ENCODE results near the gene METTL25B.

Gene METTL25B

DNA sequence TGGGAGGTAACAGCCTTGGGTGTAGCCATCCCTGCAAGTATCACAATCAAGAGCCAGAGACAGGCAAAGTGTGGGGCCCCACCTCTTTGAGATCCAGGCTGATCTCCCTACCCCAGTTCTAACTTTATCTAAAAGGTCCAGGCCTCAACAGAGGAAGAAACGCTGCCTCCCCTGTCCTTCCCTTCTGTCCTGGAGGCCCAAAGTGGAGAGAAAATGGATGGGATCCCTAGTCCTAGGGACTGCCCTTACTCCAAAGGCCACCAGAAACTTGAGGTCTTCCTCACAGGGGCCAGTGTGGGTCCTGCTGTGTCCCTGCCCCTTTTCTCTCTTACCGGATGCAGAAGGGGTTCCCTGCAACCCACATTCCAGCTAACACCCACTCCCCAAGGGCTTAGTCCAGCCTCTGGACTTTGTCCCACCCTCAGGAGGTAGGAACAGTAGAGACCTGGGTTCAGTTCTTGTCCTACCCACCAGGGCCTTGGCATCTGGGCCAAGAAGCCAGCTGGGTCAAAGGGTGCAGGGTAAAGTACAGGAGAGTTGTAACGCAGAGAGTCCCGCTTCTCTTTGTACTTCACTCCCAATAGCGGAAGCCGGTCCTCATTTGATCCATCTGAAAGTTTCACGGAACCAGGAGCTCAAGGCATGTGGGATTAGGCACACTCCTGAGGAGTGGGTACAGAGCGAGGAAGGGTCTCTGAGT, 21.3 kb downstream of the METTL25B start:
- H3K79me2 ChIP-seq (ENCODE audit: insufficient read depth, low read length): peaks cover 92% of the 10 kb centered on the region
- peak overlapping the region; percentile 90 for H3K4me3 ChIP-seq (ENCODE audit: low read length, poor library complexity, severe bottlenecking)
- peaks cover 36% of the 10 kb centered on the region for H3K4me1 ChIP-seq (ENCODE audit: insufficient read depth, low read length, poor library complexity, severe bottlenecking)
- H2AFZ ChIP-seq (ENCODE audit: low read length): no peak overlapping the region
- H3K27me3 ChIP-seq (ENCODE audit: insufficient read depth, low read length, poor library complexity, severe bottlenecking): peaks cover 6% of the 10 kb centered on the region
- H3K4me2 ChIP-seq (ENCODE audit: low read depth, low read length, poor library complexity, severe bottlenecking): peak overlapping the region; percentile 99
- no peaks in the 10 kb centered on the region for H3K9me2 ChIP-seq (replicated peaks; ENCODE audit: low read depth, low read length)
- TF ChIP-seq EZH2phosphoT487 (IDR thresholded peaks at IDR 0.05; ENCODE audit: borderline replicate concordance): no peak
- no peak for TF ChIP-seq CTCF (conservative IDR thresholded peaks at IDR 0.05; ENCODE audit: low read length)
- no peaks in the 10 kb centered on the region for H3F3A ChIP-seq (ENCODE audit: low read depth)
- peaks cover 51% of the 10 kb centered on the region for H4K20me1 ChIP-seq (ENCODE audit: insufficient read depth, low read length, poor library complexity, severe bottlenecking)
- no peaks in the 10 kb centered on the region for H3K9me3 ChIP-seq (ENCODE audit: insufficient read depth, low read depth, low read length)
- peaks cover 12% of the 10 kb centered on the region; the same call in 1 of the 2 replicates for H3K36me3 ChIP-seq (ENCODE audit: insufficient read depth, low read length)
- H3K9ac ChIP-seq (ENCODE audit: low read depth, low read length, poor library complexity, severe bottlenecking): peak overlapping the region; percentile 100

GRCh38 chr1:156750191-156750672, 22.0 kb downstream of the METTL25B start:
- H4K20me1 ChIP-seq (ENCODE audit: insufficient read depth, low read length, poor library complexity, severe bottlenecking): peaks cover 45% of the 10 kb centered on the region
- H3K36me3 ChIP-seq (ENCODE audit: insufficient read depth, low read length): peaks cover 5% of the 10 kb centered on the region; the same call in 1 of the 2 replicates
- no peaks in the 10 kb centered on the region for H3K9me2 ChIP-seq (replicated peaks; ENCODE audit: low read depth, low read length)
- no peak for TF ChIP-seq EZH2phosphoT487 (IDR thresholded peaks at IDR 0.05; ENCODE audit: borderline replicate concordance)
- TF ChIP-seq CTCF (conservative IDR thresholded peaks at IDR 0.05; ENCODE audit: low read length): no peak
- H3K4me2 ChIP-seq (ENCODE audit: low read depth, low read length, poor library complexity, severe bottlenecking): peak overlapping the region; percentile 99
- no peaks in the 10 kb centered on the region for H3K9me3 ChIP-seq (ENCODE audit: insufficient read depth, low read depth, low read length)
- peaks cover 85% of the 10 kb centered on the region for H3K79me2 ChIP-seq (ENCODE audit: insufficient read depth, low read length)
- peaks cover 6% of the 10 kb centered on the region for H3K27me3 ChIP-seq (ENCODE audit: insufficient read depth, low read length, poor library complexity, severe bottlenecking)
- peaks cover 39% of the 10 kb centered on the region for H3K4me1 ChIP-seq (ENCODE audit: insufficient read depth, low read length, poor library complexity, severe bottlenecking)
- H3F3A ChIP-seq (ENCODE audit: low read depth): no peaks in the 10 kb centered on the region
- peak overlapping the region; percentile 90 for H3K4me3 ChIP-seq (ENCODE audit: low read length, poor library complexity, severe bottlenecking)
- no peak overlapping the region for H2AFZ ChIP-seq (ENCODE audit: low read length)
- H3K9ac ChIP-seq (ENCODE audit: low read depth, low read length, poor library complexity, severe bottlenecking): peak overlapping the region; percentile 100

DNA sequence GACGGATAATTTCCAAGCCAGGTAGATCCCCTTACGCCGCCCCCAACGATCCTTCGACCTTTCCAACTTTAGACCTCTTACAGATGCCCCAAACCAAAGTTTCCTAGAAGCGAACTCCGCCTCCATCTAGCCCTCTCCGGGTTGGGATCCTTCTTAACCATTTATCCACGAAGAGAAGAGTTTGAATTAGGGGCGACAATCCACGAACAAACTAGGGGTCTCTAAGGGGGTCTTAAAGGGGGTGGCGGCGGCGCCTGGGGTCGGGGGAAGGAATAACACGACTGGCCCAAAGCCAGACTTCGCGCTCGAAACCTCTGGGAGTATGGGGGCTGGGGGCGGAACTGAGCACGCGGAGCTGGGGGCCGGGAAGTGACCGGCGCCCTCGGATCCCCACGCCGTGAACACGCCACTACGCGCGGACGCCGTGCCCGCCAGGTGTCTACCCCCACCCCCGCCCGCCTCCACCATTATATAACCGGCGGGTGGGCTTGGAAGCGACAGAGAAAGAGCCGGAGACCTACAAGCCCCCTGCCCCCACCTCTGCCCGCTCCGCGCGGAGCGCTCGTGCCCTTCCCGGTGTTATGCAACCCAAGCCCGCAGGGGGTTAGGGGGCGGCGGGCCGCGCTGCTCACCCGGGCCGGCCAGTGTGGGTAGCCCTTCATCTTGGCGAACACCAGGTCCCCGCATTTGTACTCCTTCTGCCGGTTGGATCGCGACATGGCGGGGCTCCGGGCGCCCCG, 22.6 kb downstream of the METTL25B start:
- Histone ChIP-seq H3K9me2 (replicated peaks; ENCODE audit: low read depth, low read length) (no peaks in the 10 kb centered on the region), H3K4me1 (ENCODE audit: insufficient read depth, low read length, poor library complexity, severe bottlenecking) (peaks cover 35% of the 10 kb centered on the region), H4K20me1 (ENCODE audit: insufficient read depth, low read length, poor library complexity, severe bottlenecking) (peaks cover 38% of the 10 kb centered on the region), H3K27me3 (ENCODE audit: insufficient read depth, low read length, poor library complexity, severe bottlenecking) (peaks cover 6% of the 10 kb centered on the region), H3K9me3 (ENCODE audit: insufficient read depth, low read depth, low read length) (no peaks in the 10 kb centered on the region), H2AFZ (ENCODE audit: low read length) (no peak overlapping the region), H3F3A (ENCODE audit: low read depth) (no peaks in the 10 kb centered on the region), H3K4me2 (ENCODE audit: low read depth, low read length, poor library complexity, severe bottlenecking) (peak overlapping the region; percentile 99), H3K79me2 (ENCODE audit: insufficient read depth, low read length) (peaks cover 79% of the 10 kb centered on the region), H3K36me3 (ENCODE audit: insufficient read depth, low read length) (no peaks in the 10 kb centered on the region), H3K9ac (ENCODE audit: low read depth, low read length, poor library complexity, severe bottlenecking) (peak overlapping the region; percentile 100), H3K4me3 (ENCODE audit: low read length, poor library complexity, severe bottlenecking) (peak overlapping the region; percentile 90)
- TF ChIP-seq CTCF (conservative IDR thresholded peaks at IDR 0.05; ENCODE audit: low read length) (no peak), EZH2phosphoT487 (IDR thresholded peaks at IDR 0.05; ENCODE audit: borderline replicate concordance) (no peak)
